IMR-90 (cell line): ENCODE results near the gene ST8SIA2. TPM values are rescaled to one million over a fixed set of nuclear protein-coding genes. Genes with fewer than 3 reads are reported as not detected.

ENCODE experiments used
- ATAC-seq: fragments of 200-7000 bp; cut with Tn5 transposase; 2 replicates; pipeline ENCODE4 v1.9.1; 2020; ENCODE audit warnings: low read depth, mild to moderate bottlenecking, moderate library complexity
- BruUV-seq: library from RNA; stranded (reverse); fragments of 400-500 nt; replicated peaks from 2 replicates; lab custom pipeline; 2021; lab: Mats Ljungman, UMichigan
- CTCF ChIA-PET: fragments of 300-600 bp; formaldehyde crosslinking; extraction: SDS; loops from one replicate; lab custom pipeline; 2021; ENCODE audit warnings: antibody characterized with exemption; lab: Yijun Ruan, JAX
- POLR2A ChIA-PET: fragments of 300-600 bp; sonication (Branson Sonifier 250); formaldehyde crosslinking; loops from one replicate; lab custom pipeline; 2022; ENCODE audit warnings: antibody characterized with exemption; ENCODE audit not compliant: unreplicated experiment; lab: Charles Lee
- DNase-seq: peaks from one replicate; pipeline ENCODE4 v3.0.0; 2013
- H2AFZ ChIP-seq: replicated peaks from 2 replicates; pipeline ENCODE3; 2013; ENCODE audit warnings: low read length, mild to moderate bottlenecking; ENCODE audit not compliant: poor library complexity
- H2AK5ac ChIP-seq: 2 replicates; pipeline ENCODE4 v1.6.1; 2013; ENCODE audit warnings: low read depth, low read length, inconsistent platforms
- H2AK9ac ChIP-seq: replicated peaks from 2 replicates; pipeline ENCODE3; 2013; ENCODE audit warnings: mild to moderate bottlenecking, low read depth, low read length, moderate library complexity; ENCODE audit not compliant: poor library complexity
- H2BK120ac ChIP-seq: 2 replicates; pipeline ENCODE4 v1.6.1; 2013; ENCODE audit warnings: low read depth, low read length, inconsistent platforms
- H2BK15ac ChIP-seq: 3 replicates; pipeline ENCODE4 v1.6.1; 2013; ENCODE audit warnings: low read depth, low read length, inconsistent platforms
- H2BK20ac ChIP-seq: 2 replicates; pipeline ENCODE4 v1.6.1; 2013; ENCODE audit warnings: low read depth, mild to moderate bottlenecking, inconsistent platforms, low read length, moderate library complexity
- H2BK5ac ChIP-seq: 2 replicates; pipeline ENCODE4 v1.6.1; 2013; ENCODE audit warnings: mild to moderate bottlenecking, low read depth, low read length, inconsistent platforms; ENCODE audit not compliant: poor library complexity, severe bottlenecking
- H3K14ac ChIP-seq: replicated peaks from 2 replicates; pipeline ENCODE4 v1.6.1; 2013; ENCODE audit warnings: low read depth, low read length, inconsistent platforms
- H3K18ac ChIP-seq: 2 replicates; pipeline ENCODE4 v1.6.1; 2013; ENCODE audit warnings: low read depth, low read length, control low read depth
- H3K23ac ChIP-seq: 2 replicates; pipeline ENCODE4 v1.6.1; 2013; ENCODE audit warnings: low read depth, low read length, inconsistent platforms
- H3K27ac ChIP-seq: 2 replicates; pipeline ENCODE4 v1.5.1; 2013; ENCODE audit warnings: mild to moderate bottlenecking, control low read depth, low read length; ENCODE audit not compliant: insufficient read depth
- H3K27me3 ChIP-seq: 2 replicates; pipeline ENCODE4 v1.6.1; 2013; ENCODE audit warnings: low read length; ENCODE audit not compliant: control insufficient read depth, insufficient read depth
- H3K36me3 ChIP-seq: 2 replicates; pipeline ENCODE4 v1.6.1; 2013; ENCODE audit warnings: low read length, mixed read lengths; ENCODE audit not compliant: control insufficient read depth, insufficient read depth
- H3K4ac ChIP-seq: 2 replicates; pipeline ENCODE4 v1.6.1; 2013; ENCODE audit warnings: low read depth, low read length, inconsistent platforms
- H3K4me1 ChIP-seq: 2 replicates; pipeline ENCODE4 v1.6.1; 2013; ENCODE audit warnings: low read length, mixed read lengths; ENCODE audit not compliant: control insufficient read depth, insufficient read depth
- H3K4me2 ChIP-seq: 2 replicates; pipeline ENCODE4 v1.6.1; 2013; ENCODE audit warnings: low read depth, mild to moderate bottlenecking, control low read depth, low read length, moderate library complexity
- H3K4me3 ChIP-seq: 2 replicates; pipeline ENCODE4 v1.5.1; 2013; ENCODE audit warnings: low read depth, mild to moderate bottlenecking, control low read depth, low read length, moderate library complexity; ENCODE audit not compliant: insufficient read depth
- H3K56ac ChIP-seq: 2 replicates; pipeline ENCODE4 v1.6.1; 2013; ENCODE audit warnings: low read length, inconsistent platforms; ENCODE audit not compliant: insufficient read depth; ENCODE audit errors: extremely low read depth
- H3K79me1 ChIP-seq, 2 experiments: 2 replicates each; pipeline ENCODE4 v1.6.1; 2013; ENCODE audit warnings: low read length in 2 of 2, inconsistent platforms in 1 of 2, low read depth in 1 of 2
- H3K9ac ChIP-seq: 2 replicates; pipeline ENCODE4 v1.6.1; 2013; ENCODE audit warnings: low read depth, low read length, control low read depth
- H3K9me1 ChIP-seq: 2 replicates; pipeline ENCODE4 v1.6.1; 2013; ENCODE audit warnings: low read length, inconsistent platforms; ENCODE audit not compliant: insufficient read depth
- H3K9me3 ChIP-seq: 2 replicates; pipeline ENCODE4 v1.6.1; 2013; ENCODE audit warnings: low read length; ENCODE audit not compliant: control insufficient read depth, insufficient read depth
- H4K20me1 ChIP-seq: 2 replicates; pipeline ENCODE4 v1.6.1; 2013; ENCODE audit warnings: low read length, inconsistent platforms; ENCODE audit not compliant: insufficient read depth
- H4K5ac ChIP-seq: 2 replicates; pipeline ENCODE4 v1.6.1; 2013; ENCODE audit warnings: mild to moderate bottlenecking, low read depth, low read length, control low read depth
- H4K8ac ChIP-seq, 2 experiments: 2 replicates each; pipeline ENCODE4 v1.6.1; 2013; ENCODE audit warnings: low read depth in 2 of 2, low read length in 2 of 2, control low read depth in 1 of 2, inconsistent platforms in 1 of 2
- H4K91ac ChIP-seq: 2 replicates; pipeline ENCODE4 v1.6.1; 2013; ENCODE audit warnings: low read depth, low read length, inconsistent platforms; ENCODE audit not compliant: insufficient read depth
- BHLHE40 ChIP-seq: fragments of 150-350 bp; IDR thresholded peaks from 2 replicates; pipeline ENCODE4 v1.6.1; 2016; ENCODE audit warnings: mild to moderate bottlenecking, low read depth, low read length
- CEBPB ChIP-seq: IDR thresholded peaks from 2 replicates; pipeline ENCODE4 v1.6.1; 2012; ENCODE audit warnings: low read depth, low read length, improper control_type of control experiment
- CHD1 ChIP-seq: IDR thresholded peaks from 2 replicates; pipeline ENCODE4 v1.6.1; 2012; ENCODE audit warnings: low read depth, low read length, improper control_type of control experiment
- CTCF ChIP-seq: conservative IDR thresholded peaks from 2 replicates; pipeline ENCODE4 v1.5.1; 2012; ENCODE audit warnings: mild to moderate bottlenecking, low read depth, low read length, improper control_type of control experiment
- ELK1 ChIP-seq: fragments of 150-350 bp; IDR thresholded peaks from 2 replicates; pipeline ENCODE4 v1.6.1; 2016; ENCODE audit warnings: low read depth, mild to moderate bottlenecking, low read length, moderate library complexity, borderline replicate concordance
- FOS ChIP-seq: fragments of 150-350 bp; IDR thresholded peaks from 2 replicates; pipeline ENCODE4 v1.6.1; 2016; ENCODE audit warnings: low read depth, low read length
- MAFK ChIP-seq: IDR thresholded peaks from 2 replicates; pipeline ENCODE4 v1.6.1; 2012; ENCODE audit warnings: low read depth, low read length, improper control_type of control experiment
- MAZ ChIP-seq: IDR thresholded peaks from 2 replicates; pipeline ENCODE4 v1.6.1; 2012; ENCODE audit warnings: low read depth, mild to moderate bottlenecking, low read length, improper control_type of control experiment, moderate library complexity, borderline replicate concordance
- MXI1 ChIP-seq: IDR thresholded peaks from 2 replicates; pipeline ENCODE4 v1.6.1; 2012; ENCODE audit warnings: low read depth, mild to moderate bottlenecking, low read length, moderate library complexity, borderline replicate concordance
- NFE2L2 ChIP-seq: fragments of 150-350 bp; IDR thresholded peaks from 2 replicates; pipeline ENCODE4 v1.6.1; 2016; ENCODE audit warnings: low read depth, mild to moderate bottlenecking, low read length
- POLR2A ChIP-seq: IDR thresholded peaks from 2 replicates; pipeline ENCODE4 v1.6.1; 2012; ENCODE audit warnings: mild to moderate bottlenecking, low read depth, low read length
- RAD21 ChIP-seq: IDR thresholded peaks from 2 replicates; pipeline ENCODE4 v1.6.1; 2012; ENCODE audit warnings: low read length, improper control_type of control experiment
- RCOR1 ChIP-seq: IDR thresholded peaks from 2 replicates; pipeline ENCODE4 v1.6.1; 2012; ENCODE audit warnings: mild to moderate bottlenecking, low read length, improper control_type of control experiment; ENCODE audit not compliant: insufficient replicate concordance
- RFX5 ChIP-seq: IDR thresholded peaks from 2 replicates; pipeline ENCODE4 v1.8.0; 2012; ENCODE audit warnings: low read depth, mild to moderate bottlenecking, low read length, moderate library complexity
- SMC3 ChIP-seq: fragments of 150-350 bp; IDR thresholded peaks from 2 replicates; pipeline ENCODE4 v1.6.1; 2016; ENCODE audit warnings: low read depth, mild to moderate bottlenecking, antibody characterized with exemption, low read length, moderate library complexity
- WGBS, 2 experiments: methylation state at CpG; one replicate each; pipeline versions ENCODE4 v1.1.5 to v1.1.7; 2013; ENCODE audit warnings: missing lambda C conversion rate in 2 of 2; ENCODE audit not compliant: insufficient read length in 1 of 2; ENCODE audit errors: extremely low coverage in 2 of 2; 5-methylcytosine and 5-hydroxymethylcytosine counted together
- dilution Hi-C: fragments of 300-500 bp; cut with HindIII; formaldehyde crosslinking; loops from one replicate; pipeline ENCODE4 v1.14.3; 2018; ENCODE audit warnings: low sequenced_read_pairs; ENCODE audit not compliant: unreplicated experiment
- in situ Hi-C: fragments of 300-500 bp; cut with MboI; formaldehyde crosslinking; loops from 3 replicates; pipeline ENCODE4 v1.14.3; 2019; ENCODE audit warnings: low sequenced_read_pairs, inconsistent platforms, mixed read lengths
- intact Hi-C: fragments of 100-400 bp; cut with micrococcal nuclease; formaldehyde crosslinking; loops from 2 replicates; pipeline ENCODE4 v1.10.0; 2022
- polyA plus RNA-seq, 3 experiments: library from polyadenylated mRNA; depleted of rRNA; stranded (reverse); fragments of >200 nt; gene quantifications; 2 replicates each; pipeline ENCODE4 v1.2.3, GENCODE V29; 2012; ENCODE audit warnings: low replicate concordance in 1 of 3
- total RNA-seq: library from RNA; depleted of rRNA; stranded (reverse); fragments of >200 nt; gene quantifications from 2 replicates; pipeline ENCODE4 v1.2.3, GENCODE V29; 2012
- TF ChIP-seq, protein P1 (sequence below): fragments of 150-350 bp; IDR thresholded peaks from 2 replicates; pipeline ENCODE4 v1.6.1; 2017; ENCODE audit warnings: mild to moderate bottlenecking, antibody characterized with exemption, low read length, low read depth

ST8SIA2 gene
- total and polyA plus RNA-seq, 2 of the 4 experiments (the other 2 are of a cell fraction): not detected

DNA sequence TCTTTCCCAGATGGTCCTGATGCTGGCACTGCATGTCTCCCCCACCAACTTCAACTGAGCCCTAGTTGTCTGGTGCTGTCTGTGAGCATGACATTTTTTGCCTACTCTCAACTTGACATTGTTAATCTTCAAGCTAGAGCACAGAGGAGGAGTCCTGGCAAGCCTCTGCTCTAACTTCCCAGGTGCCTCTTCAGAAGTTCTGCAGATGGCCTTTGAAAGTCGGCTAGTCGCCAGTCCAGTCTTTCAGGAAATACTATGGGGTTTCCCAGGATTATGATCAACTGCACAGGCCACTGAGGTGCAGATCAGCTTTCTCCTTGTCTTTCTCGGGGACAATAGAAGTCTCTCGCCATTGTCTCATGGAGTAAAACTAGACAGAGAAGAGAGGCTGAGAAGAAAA lies 86.7 kb downstream of the ST8SIA2 start:
- no peak overlapping the region for H3K4me3 ChIP-seq
- H3K56ac ChIP-seq: no peak overlapping the region
- no peak overlapping the region for H2AFZ ChIP-seq
- peaks cover 2% of the 10 kb centered on the region; the same call in 1 of the 2 replicates for H3K9me3 ChIP-seq
- intact Hi-C loops: no loop called here
- no peak overlapping the region for H3K18ac ChIP-seq
- no peak overlapping the region for H2BK120ac ChIP-seq
- no peak overlapping the region for H3K27ac ChIP-seq
- H3K4me1 ChIP-seq: no peaks in the 10 kb centered on the region
- H2AK5ac ChIP-seq: no peak overlapping the region
- CTCF ChIA-PET: interaction anchor here (0.6 kb wide), 1 partner anchor 330 kb away, joined by 5 read pairs; no protein-coding TSS in a partner anchor
- H2BK5ac ChIP-seq: no peak overlapping the region
- in situ Hi-C loops: no loop called here
- ATAC-seq: no peak
- dilution Hi-C loops: no loop called here
- no peak overlapping the region for H4K91ac ChIP-seq
- H2BK20ac ChIP-seq: no peak overlapping the region
- H2BK15ac ChIP-seq: no peak overlapping the region
- no peak overlapping the region for H4K8ac ChIP-seq
- no peak overlapping the region for H4K5ac ChIP-seq
- no peak overlapping the region for H3K14ac ChIP-seq
- no peaks in the 10 kb centered on the region for H3K79me1 ChIP-seq
- no peaks in the 10 kb centered on the region for H3K27me3 ChIP-seq
- TF ChIP-seq CTCF: no peak
- TF ChIP-seq FOS: no peak
- TF ChIP-seq SMC3: no peak
- no peak for TF ChIP-seq BHLHE40
- no peak for TF ChIP-seq MAFK
- no peak for TF ChIP-seq CHD1
- no peak for TF ChIP-seq MXI1
- no peak for TF ChIP-seq RCOR1
- TF ChIP-seq RFX5: no peak
- TF ChIP-seq ELK1: no peak
- no peak for TF ChIP-seq POLR2A
- TF ChIP-seq, protein P1, sequence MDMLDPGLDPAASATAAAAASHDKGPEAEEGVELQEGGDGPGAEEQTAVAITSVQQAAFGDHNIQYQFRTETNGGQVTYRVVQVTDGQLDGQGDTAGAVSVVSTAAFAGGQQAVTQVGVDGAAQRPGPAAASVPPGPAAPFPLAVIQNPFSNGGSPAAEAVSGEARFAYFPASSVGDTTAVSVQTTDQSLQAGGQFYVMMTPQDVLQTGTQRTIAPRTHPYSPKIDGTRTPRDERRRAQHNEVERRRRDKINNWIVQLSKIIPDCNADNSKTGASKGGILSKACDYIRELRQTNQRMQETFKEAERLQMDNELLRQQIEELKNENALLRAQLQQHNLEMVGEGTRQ: no peak
- TF ChIP-seq NFE2L2: no peak
- no peak for TF ChIP-seq MAZ
- no peak for TF ChIP-seq CEBPB
- TF ChIP-seq RAD21: no peak
- H2AK9ac ChIP-seq: no peak overlapping the region
- H3K9ac ChIP-seq: no peak overlapping the region
- no peaks in the 10 kb centered on the region for H3K36me3 ChIP-seq
- POLR2A ChIA-PET: no interaction called here
- 67% methylated on average over 1 of the region's 4 CpGs; no CpG with 5 or more reads in 1 of the 2 experiments for WGBS, 2 experiments
- no peak overlapping the region for H3K23ac ChIP-seq
- DNase-seq: no peak
- H4K20me1 ChIP-seq: no peaks in the 10 kb centered on the region
- no peak overlapping the region for H3K4me2 ChIP-seq
- no peaks in the 10 kb centered on the region for H3K9me1 ChIP-seq
- BruUV-seq: no TSS peak
- no peak overlapping the region for H3K4ac ChIP-seq
